ENCODE results near the gene PCIF1. TPM values are rescaled to one million over a fixed set of nuclear protein-coding genes. Genes with fewer than 3 reads are reported as not detected.

Gene PCIF1
- total and polyA plus RNA-seq, 9 of the 15 experiments (the other 6 are each of a cell fraction or from before 2014, with no cell fraction given) = 5.8 to 29.4 (median 11.3) TPM

- TF ChIP-seq, protein P1, sequence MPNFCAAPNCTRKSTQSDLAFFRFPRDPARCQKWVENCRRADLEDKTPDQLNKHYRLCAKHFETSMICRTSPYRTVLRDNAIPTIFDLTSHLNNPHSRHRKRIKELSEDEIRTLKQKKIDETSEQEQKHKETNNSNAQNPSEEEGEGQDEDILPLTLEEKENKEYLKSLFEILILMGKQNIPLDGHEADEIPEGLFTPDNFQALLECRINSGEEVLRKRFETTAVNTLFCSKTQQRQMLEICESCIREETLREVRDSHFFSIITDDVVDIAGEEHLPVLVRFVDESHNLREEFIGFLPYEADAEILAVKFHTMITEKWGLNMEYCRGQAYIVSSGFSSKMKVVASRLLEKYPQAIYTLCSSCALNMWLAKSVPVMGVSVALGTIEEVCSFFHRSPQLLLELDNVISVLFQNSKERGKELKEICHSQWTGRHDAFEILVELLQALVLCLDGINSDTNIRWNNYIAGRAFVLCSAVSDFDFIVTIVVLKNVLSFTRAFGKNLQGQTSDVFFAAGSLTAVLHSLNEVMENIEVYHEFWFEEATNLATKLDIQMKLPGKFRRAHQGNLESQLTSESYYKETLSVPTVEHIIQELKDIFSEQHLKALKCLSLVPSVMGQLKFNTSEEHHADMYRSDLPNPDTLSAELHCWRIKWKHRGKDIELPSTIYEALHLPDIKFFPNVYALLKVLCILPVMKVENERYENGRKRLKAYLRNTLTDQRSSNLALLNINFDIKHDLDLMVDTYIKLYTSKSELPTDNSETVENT (CRISPR knock-in tag; IDR thresholded peaks at IDR 0.05) = no peak
- no peak for TF ChIP-seq MTF1 (CRISPR knock-in tag; IDR thresholded peaks at IDR 0.05; ENCODE audit: borderline replicate concordance)
- no peak; the same call in 1 of the 2 replicates for TF ChIP-seq PHB (CRISPR knock-in tag; IDR thresholded peaks at IDR 0.05)
- TF ChIP-seq HSF4 (CRISPR knock-in tag; IDR thresholded peaks at IDR 0.05; ENCODE audit: borderline replicate concordance) = no peak
- peak; percentile 8 to 15; a peak in 1 of 4 replicates for TF ChIP-seq RCOR1 (IDR thresholded peaks at IDR 0.05; ENCODE audit: borderline replicate concordance in 1 of 2, low read depth in 2 of 2, low read length in 2 of 2)
- no peak for TF ChIP-seq NCOA6 (IDR thresholded peaks at IDR 0.05)
- TF ChIP-seq ZBTB17 (CRISPR knock-in tag; IDR thresholded peaks at IDR 0.05) = no peak
- peak; percentile 55; the same call in 1 of the 2 replicates for TF ChIP-seq MGA (IDR thresholded peaks at IDR 0.05)
- TF ChIP-seq ZNF347 (CRISPR knock-in tag; IDR thresholded peaks at IDR 0.05; ENCODE audit: low read depth) = peak; percentile 26; the same call in 1 of the 2 replicates
- TF ChIP-seq PCBP2 (IDR thresholded peaks at IDR 0.05; ENCODE audit: low read depth, low read length, poor library complexity, severe bottlenecking) = no peak
- TF ChIP-seq CBX3 (IDR thresholded peaks at IDR 0.05; ENCODE audit: borderline replicate concordance in 1 of 2, low read length in 2 of 2) = peak in 1 of 2 experiments; percentile 79; a peak in 1 of 3 replicates
Measured at GRCh38 chr20:45971675-45972499, 37.4 kb downstream of the PCIF1 start, which contains the start of gene ZNF335 (continued).

Measured in K562 (cell line).